Mesendoderm (in vitro differentiated cells): Measurements from ENCODE around the gene SNN.

Source experiments
- DNase-seq: peaks from one replicate; pipeline ENCODE4 v3.0.0; 2013
- H2AK5ac ChIP-seq: 2 replicates; pipeline ENCODE4 v1.6.1; 2013; ENCODE audit warnings: low read length, inconsistent platforms
- H2BK120ac ChIP-seq: 2 replicates; pipeline ENCODE4 v1.6.1; 2013; ENCODE audit warnings: low read depth, mild to moderate bottlenecking, low read length, moderate library complexity, mixed read lengths
- H2BK15ac ChIP-seq: replicated peaks from 2 replicates; pipeline ENCODE4 v1.6.1; 2013; ENCODE audit warnings: low read depth, mild to moderate bottlenecking, moderate library complexity
- H2BK5ac ChIP-seq: 2 replicates; pipeline ENCODE4 v1.6.1; 2013; ENCODE audit warnings: low read length, inconsistent platforms
- H3K18ac ChIP-seq: 2 replicates; pipeline ENCODE4 v1.6.1; 2013; ENCODE audit warnings: mild to moderate bottlenecking, low read length, mixed read lengths
- H3K23ac ChIP-seq: one replicate; pipeline ENCODE4 v1.6.1; 2013; ENCODE audit warnings: low read length
- H3K27ac ChIP-seq: 2 replicates; pipeline ENCODE4 v1.5.1; 2013; ENCODE audit warnings: low read depth, mild to moderate bottlenecking, inconsistent platforms, low read length, moderate library complexity
- H3K27me3 ChIP-seq: 2 replicates; pipeline ENCODE4 v1.6.1; 2013; ENCODE audit warnings: low read length, control low read depth, mild to moderate bottlenecking, inconsistent platforms; ENCODE audit not compliant: insufficient read depth, poor library complexity
- H3K36me3 ChIP-seq: 2 replicates; pipeline ENCODE4 v1.6.1; 2013; ENCODE audit warnings: low read length, inconsistent platforms; ENCODE audit not compliant: control insufficient read depth, insufficient read depth
- H3K4ac ChIP-seq: one replicate; pipeline ENCODE4 v1.6.1; 2013; ENCODE audit warnings: low read depth, mild to moderate bottlenecking, low read length, moderate library complexity
- H3K4me1 ChIP-seq: 2 replicates; pipeline ENCODE4 v1.6.1; 2013; ENCODE audit warnings: low read depth, low read length, inconsistent platforms; ENCODE audit not compliant: control insufficient read depth
- H3K4me2 ChIP-seq: 2 replicates; pipeline ENCODE4 v1.6.1; 2013; ENCODE audit warnings: low read length
- H3K4me3 ChIP-seq: 2 replicates; pipeline ENCODE4 v1.5.1; 2013; ENCODE audit warnings: mild to moderate bottlenecking, low read length
- H3K56ac ChIP-seq: one replicate; pipeline ENCODE4 v1.6.1; 2013; ENCODE audit warnings: low read length
- H3K79me1 ChIP-seq: 2 replicates; pipeline ENCODE4 v1.6.1; 2013; ENCODE audit warnings: low read length, inconsistent platforms
- H3K79me2 ChIP-seq: 2 replicates; pipeline ENCODE4 v1.6.1; 2013; ENCODE audit warnings: mild to moderate bottlenecking, low read length; ENCODE audit not compliant: control insufficient read depth, insufficient read depth
- H3K9ac ChIP-seq: 2 replicates; pipeline ENCODE4 v1.6.1; 2013; ENCODE audit warnings: low read length, inconsistent platforms
- H4K5ac ChIP-seq: one replicate; pipeline ENCODE4 v1.6.1; 2013; ENCODE audit warnings: low read length
- H4K8ac ChIP-seq: one replicate; pipeline ENCODE4 v1.6.1; 2013; ENCODE audit warnings: low read depth, mild to moderate bottlenecking, control low read depth, low read length, moderate library complexity
- WGBS: extraction: QIAGEN DNeasy Blood & Tissue Kit; methylation state at CpG from one replicate; pipeline ENCODE4 v1.1.7; 2013; ENCODE audit warnings: low lambda C conversion rate, missing lambda C conversion rate; ENCODE audit not compliant: insufficient coverage; ENCODE audit errors: extremely low coverage; 5-methylcytosine and 5-hydroxymethylcytosine counted together

Gene SNN

GRCh38 chr16:11712122-11712521, 43.9 kb downstream of the SNN start:
- no peak overlapping the region for H3K23ac ChIP-seq
- no peak overlapping the region for H2AK5ac ChIP-seq
- no peaks in the 10 kb centered on the region for H3K27me3 ChIP-seq
- H2BK15ac ChIP-seq: no peak overlapping the region
- H3K79me1 ChIP-seq: no peaks in the 10 kb centered on the region
- H3K18ac ChIP-seq: no peak overlapping the region
- no peaks in the 10 kb centered on the region for H3K79me2 ChIP-seq
- WGBS: no CpG with 5 or more reads among the region's 3 CpGs
- no peak overlapping the region for H2BK120ac ChIP-seq
- no peak overlapping the region for H3K9ac ChIP-seq
- no peak overlapping the region for H2BK5ac ChIP-seq
- H3K27ac ChIP-seq: no peak overlapping the region
- H4K8ac ChIP-seq: no peak overlapping the region
- H3K4ac ChIP-seq: no peak overlapping the region
- H3K56ac ChIP-seq: no peak overlapping the region
- H3K36me3 ChIP-seq: no peaks in the 10 kb centered on the region
- no peak for DNase-seq
- no peak overlapping the region for H3K4me3 ChIP-seq
- H3K4me2 ChIP-seq: no peak overlapping the region
- no peaks in the 10 kb centered on the region for H3K4me1 ChIP-seq
- H4K5ac ChIP-seq: no peak overlapping the region

GRCh38 chr16:11715246-11715947, 47.1 kb downstream of the SNN start:
- Histone ChIP-seq H4K5ac (no peak overlapping the region), H2AK5ac (no peak overlapping the region), H3K23ac (no peak overlapping the region), H3K4me3 (no peak overlapping the region), H3K27ac (no peak overlapping the region), H2BK120ac (no peak overlapping the region), H2BK5ac (no peak overlapping the region), H3K27me3 (no peaks in the 10 kb centered on the region), H4K8ac (no peak overlapping the region), H3K79me1 (no peaks in the 10 kb centered on the region), H3K9ac (no peak overlapping the region), H3K36me3 (peaks cover 3% of the 10 kb centered on the region), H3K4ac (no peak overlapping the region), H3K4me2 (no peak overlapping the region), H3K4me1 (no peaks in the 10 kb centered on the region), H3K79me2 (no peaks in the 10 kb centered on the region), H2BK15ac (no peak overlapping the region), H3K56ac (no peak overlapping the region), H3K18ac (no peak overlapping the region)
- no peak for DNase-seq
- WGBS: no CpG with 5 or more reads among the region's 8 CpGs

GRCh38 chr16:11716336-11716735, 48.1 kb downstream of the SNN start:
- Histone ChIP-seq H4K8ac (no peak overlapping the region), H3K4me2 (no peak overlapping the region), H3K4me3 (no peak overlapping the region), H3K9ac (no peak overlapping the region), H2BK5ac (no peak overlapping the region), H3K79me1 (no peaks in the 10 kb centered on the region), H3K18ac (no peak overlapping the region), H3K27ac (no peak overlapping the region), H3K4ac (no peak overlapping the region), H3K36me3 (peaks cover 3% of the 10 kb centered on the region), H2AK5ac (no peak overlapping the region), H3K27me3 (no peaks in the 10 kb centered on the region), H3K79me2 (no peaks in the 10 kb centered on the region), H3K23ac (no peak overlapping the region), H2BK15ac (no peak overlapping the region), H3K56ac (no peak overlapping the region), H4K5ac (no peak overlapping the region), H3K4me1 (no peaks in the 10 kb centered on the region), H2BK120ac (no peak overlapping the region)
- DNase-seq: no peak

GRCh38 chr16:11717811-11718210, 49.6 kb downstream of the SNN start:
- Histone ChIP-seq H2BK120ac (no peak overlapping the region), H2BK15ac (no peak overlapping the region), H3K4me2 (no peak overlapping the region), H3K4me1 (no peaks in the 10 kb centered on the region), H2BK5ac (no peak overlapping the region), H3K23ac (no peak overlapping the region), H3K27ac (no peak overlapping the region), H4K8ac (no peak overlapping the region), H4K5ac (no peak overlapping the region), H3K18ac (no peak overlapping the region), H3K4ac (no peak overlapping the region), H3K79me2 (no peaks in the 10 kb centered on the region), H3K27me3 (no peaks in the 10 kb centered on the region), H3K9ac (no peak overlapping the region), H3K56ac (no peak overlapping the region), H3K4me3 (no peak overlapping the region), H2AK5ac (no peak overlapping the region), H3K79me1 (no peaks in the 10 kb centered on the region), H3K36me3 (peaks cover 3% of the 10 kb centered on the region)
- WGBS: no CpG with 5 or more reads among the region's 5 CpGs
- DNase-seq: no peak

- Histone ChIP-seq H3K79me2 (no peaks in the 10 kb centered on the region), H2AK5ac (no peak overlapping the region), H2BK5ac (no peak overlapping the region), H3K4me2 (no peak overlapping the region), H4K8ac (no peak overlapping the region), H4K5ac (no peak overlapping the region), H3K4me3 (no peak overlapping the region), H2BK15ac (no peak overlapping the region), H3K23ac (no peak overlapping the region), H3K56ac (no peak overlapping the region), H3K27ac (no peak overlapping the region), H3K9ac (no peak overlapping the region), H3K36me3 (peaks cover 3% of the 10 kb centered on the region), H3K18ac (no peak overlapping the region), H2BK120ac (no peak overlapping the region), H3K4ac (no peak overlapping the region), H3K4me1 (no peaks in the 10 kb centered on the region), H3K79me1 (no peaks in the 10 kb centered on the region), H3K27me3 (no peaks in the 10 kb centered on the region)
- DNase-seq: no peak
These were observed 50.9 kb downstream of the SNN start for GRCh38 chr16:11719171-11719570.

- H3K4me3 ChIP-seq: no peak overlapping the region
- no peak overlapping the region for H3K27ac ChIP-seq
- no peak overlapping the region for H3K4ac ChIP-seq
- no peak overlapping the region for H2BK120ac ChIP-seq
- no peak overlapping the region for H3K56ac ChIP-seq
- H3K4me1 ChIP-seq: no peaks in the 10 kb centered on the region
- H3K79me1 ChIP-seq: no peaks in the 10 kb centered on the region
- WGBS: no CpG with 5 or more reads among the region's 4 CpGs
- H4K5ac ChIP-seq: no peak overlapping the region
- H3K27me3 ChIP-seq: no peaks in the 10 kb centered on the region
- H3K18ac ChIP-seq: no peak overlapping the region
- H2BK15ac ChIP-seq: no peak overlapping the region
- no peak overlapping the region for H3K4me2 ChIP-seq
- no peak overlapping the region for H2BK5ac ChIP-seq
- DNase-seq: no peak
- H3K23ac ChIP-seq: no peak overlapping the region
- H3K79me2 ChIP-seq: no peaks in the 10 kb centered on the region
- no peak overlapping the region for H3K9ac ChIP-seq
- no peak overlapping the region for H2AK5ac ChIP-seq
- H4K8ac ChIP-seq: no peak overlapping the region
- H3K36me3 ChIP-seq: peaks cover 3% of the 10 kb centered on the region
These were observed 51.5 kb downstream of the SNN start for GRCh38 chr16:11719762-11720161.
